Measurements from ENCODE around the gene SLC35D3.

DNA sequence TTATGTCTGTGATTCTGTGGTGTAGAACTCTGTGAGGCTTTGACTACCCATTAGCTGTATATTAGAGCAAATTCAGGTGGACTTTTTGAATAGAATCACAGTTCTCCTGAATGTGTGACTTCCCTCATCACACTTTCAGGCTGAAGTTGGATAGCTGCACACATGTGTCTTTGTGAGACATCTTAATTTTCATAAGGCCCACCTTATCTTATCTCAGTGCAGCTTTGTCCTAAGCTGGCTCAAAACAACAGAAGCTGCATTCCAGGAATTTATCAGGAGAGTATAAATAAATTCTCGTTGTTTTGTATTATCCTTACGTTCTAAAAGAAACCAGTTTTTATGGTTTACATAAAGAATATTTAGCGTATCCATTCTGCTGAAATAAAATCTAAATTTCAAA lies 26.2 kb upstream of the SLC35D3 start:
- TF ChIP-seq, protein P1, sequence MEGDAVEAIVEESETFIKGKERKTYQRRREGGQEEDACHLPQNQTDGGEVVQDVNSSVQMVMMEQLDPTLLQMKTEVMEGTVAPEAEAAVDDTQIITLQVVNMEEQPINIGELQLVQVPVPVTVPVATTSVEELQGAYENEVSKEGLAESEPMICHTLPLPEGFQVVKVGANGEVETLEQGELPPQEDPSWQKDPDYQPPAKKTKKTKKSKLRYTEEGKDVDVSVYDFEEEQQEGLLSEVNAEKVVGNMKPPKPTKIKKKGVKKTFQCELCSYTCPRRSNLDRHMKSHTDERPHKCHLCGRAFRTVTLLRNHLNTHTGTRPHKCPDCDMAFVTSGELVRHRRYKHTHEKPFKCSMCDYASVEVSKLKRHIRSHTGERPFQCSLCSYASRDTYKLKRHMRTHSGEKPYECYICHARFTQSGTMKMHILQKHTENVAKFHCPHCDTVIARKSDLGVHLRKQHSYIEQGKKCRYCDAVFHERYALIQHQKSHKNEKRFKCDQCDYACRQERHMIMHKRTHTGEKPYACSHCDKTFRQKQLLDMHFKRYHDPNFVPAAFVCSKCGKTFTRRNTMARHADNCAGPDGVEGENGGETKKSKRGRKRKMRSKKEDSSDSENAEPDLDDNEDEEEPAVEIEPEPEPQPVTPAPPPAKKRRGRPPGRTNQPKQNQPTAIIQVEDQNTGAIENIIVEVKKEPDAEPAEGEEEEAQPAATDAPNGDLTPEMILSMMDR (IDR thresholded peaks at IDR 0.05): no peak
- TF ChIP-seq EZH2 (IDR thresholded peaks at IDR 0.05; ENCODE audit: borderline replicate concordance, insufficient read depth, low read depth, low read length, poor library complexity, severe bottlenecking): no peak

Measured in B cell (primary cell).